GM12875 (cell line): Measurements from ENCODE around the gene CD300E.

Source experiments
- H3K4me3 ChIP-seq: one replicate; pipeline ENCODE4 v1.5.1; 2011; ENCODE audit warnings: low read depth, low read length, control low read depth
- CTCF ChIP-seq: IDR thresholded peaks from 2 replicates; pipeline ENCODE4 v1.5.1; 2011; ENCODE audit warnings: low read depth, mild to moderate bottlenecking, control low read depth, inconsistent platforms, low read length, moderate library complexity, borderline replicate concordance; ENCODE audit not compliant: insufficient read depth

The CD300E gene

GRCh38 chr17:74619077-74619673, 4.4 kb downstream of the CD300E start:
- no peak for TF ChIP-seq CTCF
- no peak overlapping the region for H3K4me3 ChIP-seq

- TF ChIP-seq CTCF = no peak
- no peak overlapping the region for H3K4me3 ChIP-seq
These were observed 5.1 kb downstream of the CD300E start for GRCh38 chr17:74618451-74618850.

GRCh38 chr17:74616696-74617095, 6.8 kb downstream of the CD300E start:
- no peak overlapping the region for H3K4me3 ChIP-seq
- no peak for TF ChIP-seq CTCF

GRCh38 chr17:74612046-74612445, 11.5 kb downstream of the CD300E start:
- no peak overlapping the region for H3K4me3 ChIP-seq

GRCh38 chr17:74610108-74610507, 13.4 kb downstream of the CD300E start:
- TF ChIP-seq CTCF = no peak
- H3K4me3 ChIP-seq = no peak overlapping the region

More at GRCh38 chr17:74612046-74612445, 11.5 kb downstream of the CD300E start:
- TF ChIP-seq CTCF = no peak

- no peak overlapping the region for H3K4me3 ChIP-seq
- no peak for TF ChIP-seq CTCF
These were observed 15.0 kb downstream of the CD300E start for GRCh38 chr17:74608511-74608910.

GRCh38 chr17:74607221-74607620, 16.3 kb downstream of the CD300E start:
- H3K4me3 ChIP-seq = no peak overlapping the region
- TF ChIP-seq CTCF = no peak
